OCI-LY3 (cell line): ENCODE results near the gene MSI2.

ENCODE experiments used
- EZH2phosphoT487 ChIP-seq: fragments of 200-600 bp; shearing (Covaris generic); IDR thresholded peaks from 2 replicates; pipeline ENCODE4 v1.6.1; 2018; ENCODE audit warnings: antibody characterized with exemption, mixed run types, low read depth
- TF ChIP-seq, protein P1 (sequence below): fragments of 200-600, 300-600 bp; sonication (generic); IDR thresholded peaks from 2 replicates; pipeline ENCODE4 v1.5.1; 2014; ENCODE audit warnings: antibody characterized with exemption, low read length, low read depth

DNA sequence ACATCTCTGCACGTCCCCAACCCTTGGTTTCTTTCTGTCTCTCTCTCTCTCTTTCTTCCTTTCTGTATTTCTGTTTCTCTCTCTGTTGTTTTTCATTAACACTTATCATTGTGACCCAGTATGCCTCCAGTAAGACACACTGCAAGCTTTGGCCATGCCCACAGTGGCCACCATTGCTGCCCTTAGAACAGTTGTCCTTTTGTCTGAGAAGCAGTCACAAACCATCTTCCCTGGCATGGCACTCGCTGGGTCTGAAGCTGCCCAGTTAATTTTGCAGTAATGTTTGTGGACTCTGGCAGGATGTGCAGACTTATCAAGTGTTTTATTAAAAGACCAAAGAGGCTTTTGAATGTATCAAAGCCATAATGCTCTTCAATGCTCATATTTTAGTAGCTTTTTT, 146.9 kb downstream of the MSI2 start:
- TF ChIP-seq, protein P1, sequence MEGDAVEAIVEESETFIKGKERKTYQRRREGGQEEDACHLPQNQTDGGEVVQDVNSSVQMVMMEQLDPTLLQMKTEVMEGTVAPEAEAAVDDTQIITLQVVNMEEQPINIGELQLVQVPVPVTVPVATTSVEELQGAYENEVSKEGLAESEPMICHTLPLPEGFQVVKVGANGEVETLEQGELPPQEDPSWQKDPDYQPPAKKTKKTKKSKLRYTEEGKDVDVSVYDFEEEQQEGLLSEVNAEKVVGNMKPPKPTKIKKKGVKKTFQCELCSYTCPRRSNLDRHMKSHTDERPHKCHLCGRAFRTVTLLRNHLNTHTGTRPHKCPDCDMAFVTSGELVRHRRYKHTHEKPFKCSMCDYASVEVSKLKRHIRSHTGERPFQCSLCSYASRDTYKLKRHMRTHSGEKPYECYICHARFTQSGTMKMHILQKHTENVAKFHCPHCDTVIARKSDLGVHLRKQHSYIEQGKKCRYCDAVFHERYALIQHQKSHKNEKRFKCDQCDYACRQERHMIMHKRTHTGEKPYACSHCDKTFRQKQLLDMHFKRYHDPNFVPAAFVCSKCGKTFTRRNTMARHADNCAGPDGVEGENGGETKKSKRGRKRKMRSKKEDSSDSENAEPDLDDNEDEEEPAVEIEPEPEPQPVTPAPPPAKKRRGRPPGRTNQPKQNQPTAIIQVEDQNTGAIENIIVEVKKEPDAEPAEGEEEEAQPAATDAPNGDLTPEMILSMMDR, result no peak
- TF ChIP-seq EZH2phosphoT487, result no peak
